ENCODE data around the gene TJP2. TPM values are rescaled to one million over a fixed set of nuclear protein-coding genes. Genes with fewer than 3 reads are reported as not detected.
A peak's percentile ranks its signal among the peaks of the same experiment; 100 is the strongest.

TJP2 gene
- total RNA-seq, 2 donors from 2014 or later = 46.3 to 51.7 TPM

DNA sequence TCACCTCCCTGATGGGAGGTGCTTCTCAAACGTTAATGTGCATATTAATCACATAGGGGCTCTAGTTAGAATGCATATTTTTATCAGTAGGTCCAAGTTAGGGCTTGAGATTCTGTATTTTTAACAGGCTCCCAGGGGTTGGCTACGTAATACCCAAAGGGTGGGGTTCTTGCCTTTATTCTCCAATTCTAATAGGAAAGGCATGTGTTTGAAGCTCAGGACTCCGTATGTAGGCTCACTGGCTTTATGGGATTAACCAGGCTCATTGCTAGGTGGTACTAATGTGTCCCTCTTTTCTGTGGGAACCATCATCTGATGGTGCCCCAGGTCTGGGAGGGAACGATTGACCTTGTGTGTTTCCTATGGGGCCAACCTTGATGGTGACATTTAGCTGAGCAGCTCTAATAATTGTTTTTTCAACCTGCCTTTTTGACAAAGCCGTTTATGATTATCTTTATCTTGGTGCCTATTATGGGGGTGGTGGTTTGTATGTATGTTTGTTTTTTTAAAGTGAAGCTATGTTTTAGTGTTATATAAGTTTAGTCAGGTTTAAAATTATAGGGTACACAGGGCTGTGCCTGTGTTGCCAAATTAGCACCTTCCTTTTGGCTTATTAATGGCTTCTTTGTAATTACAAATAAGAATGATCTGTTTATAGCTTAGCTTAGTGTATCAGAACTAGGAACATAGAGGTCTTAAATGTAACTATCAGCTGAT lies 20.8 kb downstream of the TJP2 start:
- Histone ChIP-seq H3K9me3 (no peaks in the 10 kb centered on the region), H3K4me3 (no peak overlapping the region), H3K27ac (peak overlapping the region in 1 of 2 donors; percentile 47), H3K27me3 (no peaks in the 10 kb centered on the region), H3K4me1 (peaks cover 0 to 55% of the 10 kb centered on the region in 2 donors), H3K36me3 (no peaks in the 10 kb centered on the region)
- DNase-seq (ENCODE audit: low spot score) = no peak
- no peak for TF ChIP-seq CTCF (IDR thresholded peaks at IDR 0.05)

DNA sequence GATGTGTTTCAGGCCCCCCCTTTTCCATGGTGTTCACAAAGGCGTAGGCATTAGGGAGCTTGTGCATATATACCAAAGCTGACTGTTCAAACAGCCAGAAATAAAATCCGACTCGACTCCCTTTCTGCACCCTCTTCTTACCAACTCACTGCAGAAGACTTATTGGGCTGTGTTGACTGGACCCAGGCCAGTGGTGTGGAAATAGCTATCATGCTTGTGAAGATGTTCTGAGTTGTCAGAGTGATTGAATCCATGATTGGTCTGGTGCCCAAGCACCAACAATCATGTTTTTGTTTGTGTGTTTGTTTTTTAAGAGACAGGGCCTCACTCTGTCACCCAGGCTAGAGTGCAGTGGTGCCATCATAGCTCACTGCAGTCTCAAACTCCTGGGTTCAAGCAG lies 21.6 kb downstream of the TJP2 start:
- Histone ChIP-seq H3K27ac (peak overlapping the region; percentile 13 to 47), H3K27me3 (no peaks in the 10 kb centered on the region), H3K4me1 (peaks cover 0 to 51% of the 10 kb centered on the region in 2 donors), H3K36me3 (no peaks in the 10 kb centered on the region), H3K4me3 (no peak overlapping the region), H3K9me3 (no peaks in the 10 kb centered on the region)
- DNase-seq (ENCODE audit: low spot score) = no peak
- TF ChIP-seq CTCF (IDR thresholded peaks at IDR 0.05) = no peak

DNA sequence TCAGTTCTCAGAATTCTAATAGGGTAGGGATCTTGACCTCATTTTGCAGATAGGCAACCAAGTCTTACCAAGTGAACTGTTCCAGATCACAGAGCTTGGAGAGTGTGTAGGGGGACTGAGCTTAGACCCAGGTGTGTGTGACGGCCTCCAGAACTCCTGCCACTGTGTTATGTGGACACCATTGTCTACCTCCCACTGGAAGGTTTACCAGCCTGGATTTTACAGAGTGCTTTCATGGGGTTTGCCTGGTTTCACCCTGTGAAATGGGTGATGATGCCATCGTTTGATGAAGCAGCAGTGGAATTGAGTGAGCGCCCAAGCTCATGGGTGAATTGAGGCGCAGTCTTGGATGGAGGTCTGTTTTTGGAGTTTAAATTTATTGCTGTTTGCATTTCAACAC lies 23.6 kb downstream of the TJP2 start:
- H3K27me3 ChIP-seq = no peaks in the 10 kb centered on the region
- H3K4me3 ChIP-seq = no peak overlapping the region
- H3K27ac ChIP-seq = peak overlapping the region in 1 of 2 donors; percentile 26
- DNase-seq (ENCODE audit: low spot score) = no peak
- H3K36me3 ChIP-seq = no peaks in the 10 kb centered on the region
- no peak for TF ChIP-seq CTCF (IDR thresholded peaks at IDR 0.05)
- peaks cover 0 to 35% of the 10 kb centered on the region in 2 donors for H3K4me1 ChIP-seq
- H3K9me3 ChIP-seq = no peaks in the 10 kb centered on the region

DNA sequence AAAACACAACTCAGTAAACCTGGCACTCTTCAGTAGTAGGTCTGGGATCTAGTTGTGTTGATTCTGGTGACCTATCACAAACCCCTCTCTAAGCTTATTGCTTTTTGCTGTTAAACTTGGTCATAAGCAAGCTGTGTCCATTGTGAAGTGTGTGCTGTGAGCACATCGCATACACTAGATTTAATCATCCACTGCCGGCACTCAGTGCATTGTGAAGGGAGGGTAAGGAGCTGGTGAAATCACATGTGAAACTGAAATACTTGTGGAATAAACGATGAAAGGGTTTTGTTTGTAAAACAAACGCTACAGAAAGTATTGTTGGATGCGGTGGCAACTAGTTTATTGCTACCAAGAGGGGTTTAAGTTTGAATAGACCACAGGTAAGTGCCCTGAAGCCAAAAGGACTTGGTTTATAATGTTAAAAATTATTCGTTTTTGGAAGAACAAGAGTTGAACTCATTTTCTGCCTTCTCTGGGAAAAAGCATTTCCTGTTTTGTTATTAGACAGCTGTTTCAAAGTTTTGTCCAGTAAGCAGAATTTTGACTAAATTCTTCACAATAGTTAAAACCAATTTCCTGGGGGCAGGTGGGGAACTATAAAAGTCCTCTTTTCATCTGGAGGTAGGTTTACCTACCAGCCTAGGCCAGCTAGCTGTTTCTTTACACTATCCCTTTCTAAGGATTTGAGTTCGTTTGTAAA lies 24.6 kb downstream of the TJP2 start:
- TF ChIP-seq CTCF (IDR thresholded peaks at IDR 0.05) = no peak
- no peak overlapping the region for H3K4me3 ChIP-seq
- no peaks in the 10 kb centered on the region for H3K9me3 ChIP-seq
- no peak for DNase-seq (ENCODE audit: low spot score)
- peaks cover 0 to 32% of the 10 kb centered on the region in 2 donors for H3K4me1 ChIP-seq
- no peaks in the 10 kb centered on the region for H3K36me3 ChIP-seq
- H3K27ac ChIP-seq = no peak overlapping the region
- no peaks in the 10 kb centered on the region for H3K27me3 ChIP-seq

DNA sequence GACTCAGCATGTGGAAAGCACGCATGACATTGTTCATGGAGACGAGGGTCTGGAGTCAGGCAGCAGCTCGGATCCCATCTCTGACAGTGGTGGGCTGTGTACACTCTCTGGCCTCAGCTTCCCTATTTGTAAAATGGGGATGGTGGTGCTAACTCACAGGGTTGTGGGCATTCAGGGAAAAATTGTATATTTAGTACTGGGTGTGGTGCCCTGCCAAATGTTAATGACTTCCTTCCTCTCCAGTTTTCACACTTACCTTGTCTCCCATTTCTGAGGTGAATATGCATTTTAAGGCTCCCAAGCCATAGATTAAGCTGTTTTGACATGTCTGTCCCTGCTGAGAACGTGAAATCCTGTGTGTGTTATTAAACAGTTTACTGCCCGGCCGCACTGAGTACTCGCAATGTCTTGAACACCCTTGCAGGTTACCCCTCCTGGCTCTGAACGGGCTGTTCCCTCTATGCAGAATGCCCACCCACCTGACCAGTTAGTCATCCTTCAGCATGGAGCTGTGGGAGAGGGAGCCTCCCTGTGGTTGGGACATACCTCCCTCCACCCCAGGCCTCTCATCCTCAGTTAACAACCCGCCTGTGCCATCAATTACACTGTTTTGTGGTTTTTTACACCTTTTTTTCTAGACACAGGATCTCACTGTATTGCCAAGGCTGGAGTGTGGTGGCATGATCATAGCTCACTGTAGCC lies 25.8 kb downstream of the TJP2 start:
- Histone ChIP-seq H3K4me3 (no peak overlapping the region), H3K27ac (no peak overlapping the region), H3K9me3 (no peaks in the 10 kb centered on the region), H3K4me1 (peaks cover 0 to 42% of the 10 kb centered on the region in 2 donors), H3K36me3 (no peaks in the 10 kb centered on the region), H3K27me3 (no peaks in the 10 kb centered on the region)
- TF ChIP-seq CTCF (IDR thresholded peaks at IDR 0.05) = no peak
- no peak for DNase-seq (ENCODE audit: low spot score)
